Measurements from ENCODE around the gene NKAIN1. TPM values are rescaled to one million over a fixed set of nuclear protein-coding genes. Genes with fewer than 3 reads are reported as not detected.

Gene NKAIN1
- total and polyA plus RNA-seq, 2 donors (not counting 1 experiment from before 2014, with no cell fraction given) = not detected

DNA sequence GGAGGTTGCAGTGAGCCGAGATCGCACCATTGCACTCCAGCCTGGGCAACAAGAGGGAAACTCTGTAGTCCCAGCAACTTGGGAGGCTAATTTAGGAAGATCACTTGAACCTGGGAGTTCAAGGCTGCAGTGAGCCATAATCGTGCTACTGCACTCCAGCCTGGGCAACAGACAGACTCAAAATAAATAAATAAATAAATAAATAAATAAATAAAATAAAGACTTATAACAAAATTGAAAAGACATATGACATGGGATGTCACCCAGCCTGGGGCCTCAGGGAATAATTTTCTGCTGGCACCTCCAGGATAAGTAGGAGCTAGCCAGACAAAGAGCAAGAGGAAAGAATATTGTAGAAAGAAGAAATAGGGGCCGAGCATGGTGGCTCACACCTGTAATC, 96.2 kb downstream of the NKAIN1 start:
- Histone ChIP-seq H3K4me3 (ENCODE audit: control extremely low read depth in 1 of 5, extremely low read depth in 1 of 5, insufficient read depth in 1 of 5, low read depth in 2 of 5, low read length in 4 of 5) (no peak overlapping the region), H3K27me3 (replicated peaks in 1 of 4; ENCODE audit: control extremely low read depth in 1 of 4, control insufficient read depth in 3 of 4, insufficient read depth in 4 of 4, low read length in 3 of 4) (no peaks in the 10 kb centered on the region), H3K36me3 (replicated peaks in 1 of 2; ENCODE audit: control extremely low read depth in 1 of 2, control insufficient read depth in 1 of 2, extremely low read depth in 1 of 2, insufficient read depth in 2 of 2, low read length in 1 of 2) (no peaks in the 10 kb centered on the region), H3K4me1 (ENCODE audit: control insufficient read depth in 2 of 2, insufficient read depth in 2 of 2, low read length in 2 of 2) (no peaks in the 10 kb centered on the region), H3K9ac (ENCODE audit: low read length) (no peak overlapping the region), H4K20me1 (ENCODE audit: control insufficient read depth, insufficient read depth, low read length, poor library complexity, severe bottlenecking) (no peaks in the 10 kb centered on the region), H3K4me2 (replicated peaks; ENCODE audit: low read depth, low read length, poor library complexity, severe bottlenecking) (no peak overlapping the region), H3K9me3 (ENCODE audit: control extremely low read depth in 1 of 3, control insufficient read depth in 2 of 3, insufficient read depth in 1 of 3, low read length in 2 of 3) (no peaks in the 10 kb centered on the region), H3K27ac (ENCODE audit: low read length in 2 of 2) (no peak overlapping the region), H2AFZ (ENCODE audit: insufficient read depth, low read depth, low read length, poor library complexity, severe bottlenecking) (no peak overlapping the region), H3K79me2 (ENCODE audit: control insufficient read depth, insufficient read depth, low read length) (no peaks in the 10 kb centered on the region)
- WGBS (ENCODE audit: insufficient coverage) = 97% methylated on average over 3 of the region's 4 CpGs
- ChIA-PET CTCF (no interaction called here), POLR2A (no interaction called here)
- intact Hi-C loops (cut with micrococcal nuclease) = no loop called here
- Mint-ChIP-seq H3K4me3 (no peak overlapping the region), H3K4me1 (no peaks in the 10 kb centered on the region), H3K9me3 (ENCODE audit: insufficient read depth) (no peaks in the 10 kb centered on the region), H3K27ac (no peak overlapping the region), H3K27me3 (peaks cover 3% of the 10 kb centered on the region)
- TF ChIP-seq, protein P1, sequence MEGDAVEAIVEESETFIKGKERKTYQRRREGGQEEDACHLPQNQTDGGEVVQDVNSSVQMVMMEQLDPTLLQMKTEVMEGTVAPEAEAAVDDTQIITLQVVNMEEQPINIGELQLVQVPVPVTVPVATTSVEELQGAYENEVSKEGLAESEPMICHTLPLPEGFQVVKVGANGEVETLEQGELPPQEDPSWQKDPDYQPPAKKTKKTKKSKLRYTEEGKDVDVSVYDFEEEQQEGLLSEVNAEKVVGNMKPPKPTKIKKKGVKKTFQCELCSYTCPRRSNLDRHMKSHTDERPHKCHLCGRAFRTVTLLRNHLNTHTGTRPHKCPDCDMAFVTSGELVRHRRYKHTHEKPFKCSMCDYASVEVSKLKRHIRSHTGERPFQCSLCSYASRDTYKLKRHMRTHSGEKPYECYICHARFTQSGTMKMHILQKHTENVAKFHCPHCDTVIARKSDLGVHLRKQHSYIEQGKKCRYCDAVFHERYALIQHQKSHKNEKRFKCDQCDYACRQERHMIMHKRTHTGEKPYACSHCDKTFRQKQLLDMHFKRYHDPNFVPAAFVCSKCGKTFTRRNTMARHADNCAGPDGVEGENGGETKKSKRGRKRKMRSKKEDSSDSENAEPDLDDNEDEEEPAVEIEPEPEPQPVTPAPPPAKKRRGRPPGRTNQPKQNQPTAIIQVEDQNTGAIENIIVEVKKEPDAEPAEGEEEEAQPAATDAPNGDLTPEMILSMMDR (IDR thresholded peaks at IDR 0.05) = no peak
- TF ChIP-seq EZH2 (IDR thresholded peaks at IDR 0.05; ENCODE audit: borderline replicate concordance, insufficient read depth, low read depth, low read length, poor library complexity, severe bottlenecking) = no peak
- no peak for ATAC-seq (ENCODE audit: low read depth)
- DNase-seq = no peak

DNA sequence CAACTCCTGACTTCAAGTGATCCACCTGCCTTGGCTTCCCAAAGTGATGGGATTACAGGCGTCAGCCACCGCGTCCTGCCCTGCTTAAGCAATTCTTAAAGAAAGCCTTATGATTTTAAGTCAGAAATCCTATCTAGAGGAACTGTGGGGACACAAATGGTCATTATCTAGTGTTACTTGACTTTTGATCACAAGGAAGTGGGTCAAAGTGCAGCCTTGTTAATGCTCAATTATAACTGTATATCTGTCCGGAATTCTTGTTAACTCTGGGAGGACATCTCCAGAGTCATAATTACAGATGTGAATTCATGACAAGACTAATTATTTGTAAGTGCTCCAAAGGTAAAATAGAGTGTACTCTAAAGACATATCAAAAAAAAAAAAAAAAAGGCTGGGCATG, 97.3 kb downstream of the NKAIN1 start:
- CTCF ChIA-PET = no interaction called here
- no peak overlapping the region for H3K4me3 Mint-ChIP-seq
- Histone ChIP-seq H3K9ac (ENCODE audit: low read length) (no peak overlapping the region), H3K27ac (ENCODE audit: low read length in 2 of 2) (no peak overlapping the region), H3K4me2 (replicated peaks; ENCODE audit: low read depth, low read length, poor library complexity, severe bottlenecking) (no peak overlapping the region), H3K4me1 (ENCODE audit: control insufficient read depth in 2 of 2, insufficient read depth in 2 of 2, low read length in 2 of 2) (no peaks in the 10 kb centered on the region), H3K4me3 (ENCODE audit: control extremely low read depth in 1 of 5, extremely low read depth in 1 of 5, insufficient read depth in 1 of 5, low read depth in 2 of 5, low read length in 4 of 5) (no peak overlapping the region), H2AFZ (ENCODE audit: insufficient read depth, low read depth, low read length, poor library complexity, severe bottlenecking) (no peak overlapping the region), H3K9me3 (ENCODE audit: control extremely low read depth in 1 of 3, control insufficient read depth in 2 of 3, insufficient read depth in 1 of 3, low read length in 2 of 3) (no peaks in the 10 kb centered on the region), H3K36me3 (replicated peaks in 1 of 2; ENCODE audit: control extremely low read depth in 1 of 2, control insufficient read depth in 1 of 2, extremely low read depth in 1 of 2, insufficient read depth in 2 of 2, low read length in 1 of 2) (no peaks in the 10 kb centered on the region), H3K27me3 (replicated peaks in 1 of 4; ENCODE audit: control extremely low read depth in 1 of 4, control insufficient read depth in 3 of 4, insufficient read depth in 4 of 4, low read length in 3 of 4) (no peaks in the 10 kb centered on the region), H4K20me1 (ENCODE audit: control insufficient read depth, insufficient read depth, low read length, poor library complexity, severe bottlenecking) (no peaks in the 10 kb centered on the region), H3K79me2 (ENCODE audit: control insufficient read depth, insufficient read depth, low read length) (no peaks in the 10 kb centered on the region)
- H3K27ac Mint-ChIP-seq = no peak overlapping the region
- H3K9me3 Mint-ChIP-seq (ENCODE audit: insufficient read depth) = no peaks in the 10 kb centered on the region
- no peak for TF ChIP-seq EZH2 (IDR thresholded peaks at IDR 0.05; ENCODE audit: borderline replicate concordance, insufficient read depth, low read depth, low read length, poor library complexity, severe bottlenecking)
- TF ChIP-seq, protein P1 (IDR thresholded peaks at IDR 0.05) = no peak
- no peak for DNase-seq
- no peaks in the 10 kb centered on the region for H3K4me1 Mint-ChIP-seq
- 96% methylated on average over 3 of the region's 4 CpGs for WGBS (ENCODE audit: insufficient coverage)
- ATAC-seq (ENCODE audit: low read depth) = no peak
- intact Hi-C loops (cut with micrococcal nuclease) = no loop called here
- POLR2A ChIA-PET = no interaction called here
- peaks cover 3% of the 10 kb centered on the region for H3K27me3 Mint-ChIP-seq
